Measurements from ENCODE around the gene PRKAG3. TPM values are rescaled to one million over a fixed set of nuclear protein-coding genes. Genes with fewer than 3 reads are reported as not detected.

Gene PRKAG3
- total RNA-seq, 1 experiment from 2014 or later = not detected

DNA sequence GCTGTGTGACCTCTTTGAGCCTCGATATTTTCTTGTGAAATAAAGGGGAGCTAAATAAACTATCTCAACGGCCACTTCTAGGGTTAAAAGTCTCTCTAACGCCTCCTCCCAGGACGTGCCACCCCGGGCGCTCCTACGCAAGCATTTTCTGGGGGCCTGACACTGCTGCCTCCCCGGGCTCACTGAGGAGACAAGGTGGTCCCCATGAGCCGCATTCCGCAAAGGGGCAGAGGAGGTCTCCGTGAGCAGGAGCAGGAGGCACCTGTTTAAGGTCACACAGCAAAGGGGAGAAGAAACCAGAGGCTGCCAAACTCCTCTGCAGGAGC is 48.1 kb upstream of the PRKAG3 start:
- ChIA-PET POLR2A (interaction anchor here (0.5 to 14.5 kb wide), 2 partner anchors 8 to 16 kb away, joined by 3 to 237 read pairs; no protein-coding TSS in a partner anchor), CTCF (interaction anchor here (0.7 to 15.2 kb wide), 5 partner anchors 10 to 280 kb away, joined by 3 to 839 read pairs (median 4); no protein-coding TSS in a partner anchor)
- Mint-ChIP-seq H3K4me3 (ENCODE audit: unreplicated experiment) (no peak overlapping the region), H3K27me3 (ENCODE audit: insufficient read depth, unreplicated experiment) (no peaks in the 10 kb centered on the region), H3K4me1 (ENCODE audit: insufficient read depth, unreplicated experiment) (peaks cover 21% of the 10 kb centered on the region), H3K36me3 (ENCODE audit: insufficient read depth, unreplicated experiment) (no peaks in the 10 kb centered on the region), H3K9me3 (ENCODE audit: unreplicated experiment) (no peaks in the 10 kb centered on the region), H3K27ac (ENCODE audit: low read depth, unreplicated experiment) (no peak overlapping the region)
- intact Hi-C loops (cut with micrococcal nuclease) = loop anchor here (5.0 kb wide), 1 partner anchor 103 kb away; no protein-coding TSS in a partner anchor
- DNase-seq (ENCODE audit: unreplicated experiment) = no peak
- TF ChIP-seq, protein P1, sequence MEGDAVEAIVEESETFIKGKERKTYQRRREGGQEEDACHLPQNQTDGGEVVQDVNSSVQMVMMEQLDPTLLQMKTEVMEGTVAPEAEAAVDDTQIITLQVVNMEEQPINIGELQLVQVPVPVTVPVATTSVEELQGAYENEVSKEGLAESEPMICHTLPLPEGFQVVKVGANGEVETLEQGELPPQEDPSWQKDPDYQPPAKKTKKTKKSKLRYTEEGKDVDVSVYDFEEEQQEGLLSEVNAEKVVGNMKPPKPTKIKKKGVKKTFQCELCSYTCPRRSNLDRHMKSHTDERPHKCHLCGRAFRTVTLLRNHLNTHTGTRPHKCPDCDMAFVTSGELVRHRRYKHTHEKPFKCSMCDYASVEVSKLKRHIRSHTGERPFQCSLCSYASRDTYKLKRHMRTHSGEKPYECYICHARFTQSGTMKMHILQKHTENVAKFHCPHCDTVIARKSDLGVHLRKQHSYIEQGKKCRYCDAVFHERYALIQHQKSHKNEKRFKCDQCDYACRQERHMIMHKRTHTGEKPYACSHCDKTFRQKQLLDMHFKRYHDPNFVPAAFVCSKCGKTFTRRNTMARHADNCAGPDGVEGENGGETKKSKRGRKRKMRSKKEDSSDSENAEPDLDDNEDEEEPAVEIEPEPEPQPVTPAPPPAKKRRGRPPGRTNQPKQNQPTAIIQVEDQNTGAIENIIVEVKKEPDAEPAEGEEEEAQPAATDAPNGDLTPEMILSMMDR (IDR thresholded peaks at IDR 0.05; ENCODE audit: unreplicated experiment) = no peak
- BruUV-seq (replicated peaks) = no TSS peak

DNA sequence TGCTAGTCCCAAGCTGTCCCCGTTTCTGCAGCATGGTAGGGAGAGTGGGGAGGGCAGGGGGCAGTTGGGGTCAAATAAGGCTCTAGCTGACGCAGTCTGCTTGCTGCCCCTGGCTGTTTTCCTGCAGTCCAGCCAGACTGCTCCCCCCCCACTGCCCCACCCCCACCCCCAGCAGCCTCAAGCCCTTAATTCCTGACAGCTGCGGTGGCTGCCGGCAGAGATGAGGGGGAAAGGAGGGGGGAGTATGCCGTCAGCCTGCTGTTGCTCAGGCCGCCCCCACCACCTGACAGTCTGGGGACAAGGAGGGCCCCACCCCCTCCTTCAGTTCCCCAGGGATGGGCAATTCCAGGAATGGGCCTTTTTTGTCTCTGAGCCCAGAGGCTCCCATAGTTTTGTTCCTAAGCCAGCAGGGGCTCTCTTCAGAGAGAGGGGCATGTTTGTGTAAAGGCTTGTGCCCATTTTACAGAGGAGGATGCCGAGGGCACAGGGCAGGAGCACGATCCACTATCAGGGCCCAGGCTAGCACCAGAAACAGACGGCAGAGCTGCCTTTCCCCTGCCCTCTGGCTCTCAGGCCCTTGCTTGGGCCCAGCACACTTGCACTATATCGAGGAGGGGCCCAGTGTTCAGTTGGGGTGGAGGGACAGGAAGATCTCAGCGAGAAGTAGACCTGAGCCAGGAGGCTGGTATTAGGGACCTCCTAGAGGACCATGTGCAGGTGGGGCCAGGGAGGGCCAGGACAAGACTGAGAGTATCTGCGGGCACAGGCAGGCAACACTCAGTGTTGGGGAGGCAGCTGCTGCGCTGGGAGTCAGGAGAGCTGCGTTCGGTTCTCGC is 47.5 kb upstream of the PRKAG3 start:
- no peaks in the 10 kb centered on the region for H3K9me3 Mint-ChIP-seq (ENCODE audit: unreplicated experiment)
- ChIA-PET CTCF (interaction anchor here (0.6 to 15.2 kb wide), 6 partner anchors 9 to 281 kb away, joined by 3 to 839 read pairs (median 4); no protein-coding TSS in a partner anchor), POLR2A (interaction anchor here (0.6 to 14.5 kb wide), 2 partner anchors 16 to 23 kb away, joined by 4 to 237 read pairs; no protein-coding TSS in a partner anchor)
- intact Hi-C loops (cut with micrococcal nuclease) = loop anchor here (5.0 kb wide), 1 partner anchor 103 kb away; no protein-coding TSS in a partner anchor
- H3K27me3 Mint-ChIP-seq (ENCODE audit: insufficient read depth, unreplicated experiment) = no peaks in the 10 kb centered on the region
- no peaks in the 10 kb centered on the region for H3K36me3 Mint-ChIP-seq (ENCODE audit: insufficient read depth, unreplicated experiment)
- peaks cover 15% of the 10 kb centered on the region for H3K4me1 Mint-ChIP-seq (ENCODE audit: insufficient read depth, unreplicated experiment)
- DNase-seq (ENCODE audit: unreplicated experiment) = no peak
- TF ChIP-seq, protein P1 (IDR thresholded peaks at IDR 0.05; ENCODE audit: unreplicated experiment) = no peak
- no peak overlapping the region for H3K4me3 Mint-ChIP-seq (ENCODE audit: unreplicated experiment)
- no peak overlapping the region for H3K27ac Mint-ChIP-seq (ENCODE audit: low read depth, unreplicated experiment)
- no TSS peak for BruUV-seq (replicated peaks)

DNA sequence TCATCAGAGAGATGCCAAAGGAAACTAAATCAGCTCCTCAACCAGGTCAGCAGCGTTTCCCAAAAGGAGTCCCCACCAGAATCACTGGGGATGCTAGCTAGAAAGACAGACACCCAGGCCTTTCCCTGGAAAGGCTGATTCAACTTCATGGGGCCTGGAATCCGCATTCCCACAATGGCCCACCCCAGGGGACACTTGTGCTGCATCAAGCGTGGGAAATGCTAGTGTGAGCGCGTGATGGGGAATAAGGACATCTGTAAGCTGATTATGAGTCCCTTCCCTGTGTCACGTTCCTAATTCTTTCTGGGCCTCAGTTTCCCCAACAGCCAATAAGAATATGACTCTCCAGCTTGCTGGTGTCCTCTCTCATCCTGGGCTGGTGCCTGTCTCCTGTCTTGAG is 46.9 kb upstream of the PRKAG3 start:
- ChIA-PET POLR2A (interaction anchor here (0.6 to 14.5 kb wide), 2 partner anchors 17 to 24 kb away, joined by 4 to 237 read pairs; no protein-coding TSS in a partner anchor), CTCF (interaction anchor here (0.6 to 15.2 kb wide), 6 partner anchors 15 to 184 kb away, joined by 3 to 839 read pairs (median 24); no protein-coding TSS in a partner anchor)
- Mint-ChIP-seq H3K9me3 (ENCODE audit: unreplicated experiment) (no peaks in the 10 kb centered on the region), H3K36me3 (ENCODE audit: insufficient read depth, unreplicated experiment) (no peaks in the 10 kb centered on the region), H3K4me3 (ENCODE audit: unreplicated experiment) (no peak overlapping the region), H3K4me1 (ENCODE audit: insufficient read depth, unreplicated experiment) (peaks cover 14% of the 10 kb centered on the region), H3K27ac (ENCODE audit: low read depth, unreplicated experiment) (no peak overlapping the region), H3K27me3 (ENCODE audit: insufficient read depth, unreplicated experiment) (peaks cover under 1% of the 10 kb centered on the region)
- intact Hi-C loops (cut with micrococcal nuclease) = loop anchor here (5.0 kb wide), 1 partner anchor 104 kb away; no protein-coding TSS in a partner anchor
- no peak for DNase-seq (ENCODE audit: unreplicated experiment)
- TF ChIP-seq, protein P1 (IDR thresholded peaks at IDR 0.05; ENCODE audit: unreplicated experiment) = no peak
- BruUV-seq (replicated peaks) = no TSS peak

DNA sequence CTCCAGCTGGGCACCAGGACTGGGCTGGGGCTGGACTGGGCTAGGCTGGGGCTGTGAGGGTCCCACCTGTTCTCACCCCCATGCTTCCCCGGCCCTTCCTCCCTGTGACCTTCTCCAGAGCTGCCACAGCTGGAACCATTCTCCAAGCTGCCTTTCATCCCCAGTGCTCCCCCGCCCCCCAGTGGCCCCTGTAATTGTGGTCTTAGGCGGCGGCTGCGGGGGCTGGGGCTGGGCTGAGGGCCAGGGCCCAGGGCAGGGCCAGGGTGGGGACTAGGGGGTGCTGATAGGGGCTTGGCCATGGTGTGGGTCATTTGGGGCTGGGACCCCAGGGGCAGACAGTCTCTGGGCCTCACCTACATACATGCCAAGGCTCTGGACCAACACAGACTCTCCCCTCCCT is 46.3 kb upstream of the PRKAG3 start:
- no peaks in the 10 kb centered on the region for H3K36me3 Mint-ChIP-seq (ENCODE audit: insufficient read depth, unreplicated experiment)
- TF ChIP-seq, protein P1 (IDR thresholded peaks at IDR 0.05; ENCODE audit: unreplicated experiment) = no peak
- H3K4me3 Mint-ChIP-seq (ENCODE audit: unreplicated experiment) = no peak overlapping the region
- POLR2A ChIA-PET = interaction anchor here (14.5 kb wide), 1 partner anchor 17 kb away, joined by 237 read pairs; no protein-coding TSS in a partner anchor
- CTCF ChIA-PET = interaction anchor here (0.6 to 15.2 kb wide), 10 partner anchors 14 to 393 kb away, joined by 3 to 839 read pairs (median 4); no protein-coding TSS in a partner anchor
- intact Hi-C loops (cut with micrococcal nuclease) = loop anchor here (5.0 kb wide), 1 partner anchor 104 kb away; no protein-coding TSS in a partner anchor
- no peaks in the 10 kb centered on the region for H3K9me3 Mint-ChIP-seq (ENCODE audit: unreplicated experiment)
- peaks cover 11% of the 10 kb centered on the region for H3K4me1 Mint-ChIP-seq (ENCODE audit: insufficient read depth, unreplicated experiment)
- H3K27me3 Mint-ChIP-seq (ENCODE audit: insufficient read depth, unreplicated experiment) = peaks cover 7% of the 10 kb centered on the region
- H3K27ac Mint-ChIP-seq (ENCODE audit: low read depth, unreplicated experiment) = no peak overlapping the region
- no TSS peak for BruUV-seq (replicated peaks)
- DNase-seq (ENCODE audit: unreplicated experiment) = no peak

Data from MCF 10A (cell line).